ENCODE data around the gene NMNAT3.

Gene NMNAT3

GRCh38 chr3:139659511-139659910, 18.3 kb downstream of the NMNAT3 start:
- ChIA-PET CTCF (no interaction called here), POLR2A (ENCODE audit: low non-redundant PET) (no interaction called here)
- no peak overlapping the region for H3K27ac ChIP-seq
- no peak for TF ChIP-seq CTCF (conservative IDR thresholded peaks at IDR 0.05; ENCODE audit: low read depth)
- no peak for DNase-seq (ENCODE audit: low spot score)

GRCh38 chr3:139657936-139658335, 19.8 kb downstream of the NMNAT3 start:
- TF ChIP-seq CTCF (conservative IDR thresholded peaks at IDR 0.05; ENCODE audit: low read depth), result no peak
- CTCF ChIA-PET, result no interaction called here
- DNase-seq (ENCODE audit: low spot score), result no peak
- POLR2A ChIA-PET (ENCODE audit: low non-redundant PET), result no interaction called here
- no peak overlapping the region for H3K27ac ChIP-seq

- no peak overlapping the region for H3K27ac ChIP-seq
- POLR2A ChIA-PET (ENCODE audit: low non-redundant PET), result no interaction called here
- CTCF ChIA-PET, result no interaction called here
- no peak for DNase-seq (ENCODE audit: low spot score)
- no peak for TF ChIP-seq CTCF (conservative IDR thresholded peaks at IDR 0.05; ENCODE audit: low read depth)
Observed at GRCh38 chr3:139657434-139657833, 20.3 kb downstream of the NMNAT3 start.

GRCh38 chr3:139655909-139656595, 21.7 kb downstream of the NMNAT3 start:
- POLR2A ChIA-PET (ENCODE audit: low non-redundant PET), result interaction anchor here (0.6 kb wide), 1 partner anchor 268 kb away, joined by 3 read pairs; no protein-coding TSS in a partner anchor
- H3K27ac ChIP-seq, result no peak overlapping the region
- DNase-seq (ENCODE audit: low spot score), result no peak
- TF ChIP-seq CTCF (conservative IDR thresholded peaks at IDR 0.05; ENCODE audit: low read depth), result no peak
- CTCF ChIA-PET, result no interaction called here

- no peak overlapping the region for H3K27ac ChIP-seq
- POLR2A ChIA-PET (ENCODE audit: low non-redundant PET), result no interaction called here
- TF ChIP-seq CTCF (conservative IDR thresholded peaks at IDR 0.05; ENCODE audit: low read depth), result no peak
- CTCF ChIA-PET, result interaction anchor here (0.5 kb wide), 1 partner anchor 1372 kb away, joined by 4 read pairs; no protein-coding TSS in a partner anchor
- DNase-seq (ENCODE audit: low spot score), result no peak
Observed at GRCh38 chr3:139654637-139655365, 23.0 kb downstream of the NMNAT3 start.

- POLR2A ChIA-PET (ENCODE audit: low non-redundant PET), result no interaction called here
- CTCF ChIA-PET, result no interaction called here
- peak; percentile 92 for DNase-seq (ENCODE audit: low spot score)
- no peak for TF ChIP-seq CTCF (conservative IDR thresholded peaks at IDR 0.05; ENCODE audit: low read depth)
- H3K27ac ChIP-seq, result peak overlapping the region; percentile 48; the same call in 1 of the 2 replicates
Observed at GRCh38 chr3:139653582-139653981, 24.2 kb downstream of the NMNAT3 start.

Measured in RWPE1 (cell line).